ENCODE data around the gene TGFBR3L. TPM values are rescaled to one million over a fixed set of nuclear protein-coding genes. Genes with fewer than 3 reads are reported as not detected.

Gene TGFBR3L
- total and polyA plus RNA-seq, 2 of the 13 experiments (the other 11 are each of a cell fraction or from before 2014, with no cell fraction given) = 0.20 to 1.0 TPM

DNA sequence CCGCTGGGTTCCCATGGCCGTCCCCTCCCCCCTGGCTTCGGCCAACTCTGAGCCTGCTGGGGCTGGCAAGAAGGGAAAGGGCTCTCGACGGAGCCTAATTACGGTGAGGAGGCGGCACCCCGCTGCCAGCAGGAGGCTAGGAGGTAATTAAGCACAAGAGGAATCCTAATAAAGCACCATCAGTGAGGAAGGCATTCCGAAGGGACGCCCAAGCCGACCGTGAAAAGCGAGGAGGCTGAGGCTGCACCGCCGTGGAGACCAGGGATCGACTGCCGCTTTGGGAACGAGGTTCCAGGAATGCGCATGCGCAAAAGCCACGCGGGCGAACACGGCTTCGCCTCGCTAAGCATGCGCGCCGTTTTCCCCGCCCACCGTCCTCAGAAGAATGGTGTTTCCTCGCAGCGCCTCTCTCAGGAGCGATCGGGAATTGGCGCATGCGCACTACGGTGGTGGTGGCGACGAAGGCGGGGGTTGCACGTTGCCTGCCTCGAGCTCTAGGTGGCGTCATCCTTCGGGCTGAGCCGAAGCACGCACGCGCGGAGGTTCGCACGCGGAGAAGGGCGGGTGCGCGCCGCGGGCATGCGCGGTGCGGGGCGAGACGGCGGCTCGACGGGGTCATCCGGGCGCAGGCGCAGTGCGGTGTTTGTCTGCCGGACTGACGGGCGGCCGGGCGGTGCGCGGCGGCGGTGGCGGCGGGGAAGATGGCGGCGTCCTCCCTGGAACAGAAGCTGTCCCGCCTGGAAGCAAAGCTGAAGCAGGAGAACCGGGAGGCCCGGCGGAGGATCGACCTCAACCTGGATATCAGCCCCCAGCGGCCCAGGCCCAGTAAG, 11.2 kb upstream of the TGFBR3L start, which contains the start of gene MAP2K7 (continued):
- TF ChIP-seq, protein P1, sequence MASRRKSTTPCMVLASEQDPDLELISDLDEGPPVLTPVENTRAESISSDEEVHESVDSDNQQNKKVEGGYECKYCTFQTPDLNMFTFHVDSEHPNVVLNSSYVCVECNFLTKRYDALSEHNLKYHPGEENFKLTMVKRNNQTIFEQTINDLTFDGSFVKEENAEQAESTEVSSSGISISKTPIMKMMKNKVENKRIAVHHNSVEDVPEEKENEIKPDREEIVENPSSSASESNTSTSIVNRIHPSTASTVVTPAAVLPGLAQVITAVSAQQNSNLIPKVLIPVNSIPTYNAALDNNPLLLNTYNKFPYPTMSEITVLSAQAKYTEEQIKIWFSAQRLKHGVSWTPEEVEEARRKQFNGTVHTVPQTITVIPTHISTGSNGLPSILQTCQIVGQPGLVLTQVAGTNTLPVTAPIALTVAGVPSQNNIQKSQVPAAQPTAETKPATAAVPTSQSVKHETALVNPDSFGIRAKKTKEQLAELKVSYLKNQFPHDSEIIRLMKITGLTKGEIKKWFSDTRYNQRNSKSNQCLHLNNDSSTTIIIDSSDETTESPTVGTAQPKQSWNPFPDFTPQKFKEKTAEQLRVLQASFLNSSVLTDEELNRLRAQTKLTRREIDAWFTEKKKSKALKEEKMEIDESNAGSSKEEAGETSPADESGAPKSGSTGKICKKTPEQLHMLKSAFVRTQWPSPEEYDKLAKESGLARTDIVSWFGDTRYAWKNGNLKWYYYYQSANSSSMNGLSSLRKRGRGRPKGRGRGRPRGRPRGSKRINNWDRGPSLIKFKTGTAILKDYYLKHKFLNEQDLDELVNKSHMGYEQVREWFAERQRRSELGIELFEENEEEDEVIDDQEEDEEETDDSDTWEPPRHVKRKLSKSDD (CRISPR knock-in tag; IDR thresholded peaks at IDR 0.05; ENCODE audit: low read depth) = peak; percentile 19; the same call in 1 of the 2 replicates
- TF ChIP-seq NR2C2 (CRISPR knock-in tag; IDR thresholded peaks at IDR 0.05; ENCODE audit: borderline replicate concordance) = peak; percentile 85
- TF ChIP-seq, protein P2, sequence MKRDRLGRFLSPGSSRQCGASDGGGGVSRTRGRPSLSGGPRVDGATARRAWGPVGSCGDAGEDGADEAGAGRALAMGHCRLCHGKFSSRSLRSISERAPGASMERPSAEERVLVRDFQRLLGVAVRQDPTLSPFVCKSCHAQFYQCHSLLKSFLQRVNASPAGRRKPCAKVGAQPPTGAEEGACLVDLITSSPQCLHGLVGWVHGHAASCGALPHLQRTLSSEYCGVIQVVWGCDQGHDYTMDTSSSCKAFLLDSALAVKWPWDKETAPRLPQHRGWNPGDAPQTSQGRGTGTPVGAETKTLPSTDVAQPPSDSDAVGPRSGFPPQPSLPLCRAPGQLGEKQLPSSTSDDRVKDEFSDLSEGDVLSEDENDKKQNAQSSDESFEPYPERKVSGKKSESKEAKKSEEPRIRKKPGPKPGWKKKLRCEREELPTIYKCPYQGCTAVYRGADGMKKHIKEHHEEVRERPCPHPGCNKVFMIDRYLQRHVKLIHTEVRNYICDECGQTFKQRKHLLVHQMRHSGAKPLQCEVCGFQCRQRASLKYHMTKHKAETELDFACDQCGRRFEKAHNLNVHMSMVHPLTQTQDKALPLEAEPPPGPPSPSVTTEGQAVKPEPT (CRISPR knock-in tag; IDR thresholded peaks at IDR 0.05; ENCODE audit: low read depth) = no peak; the same call in 1 of the 2 replicates
- TF ChIP-seq ZNF546 (CRISPR knock-in tag; conservative IDR thresholded peaks at IDR 0.05) = peak; percentile 57
- TF ChIP-seq, protein P3, sequence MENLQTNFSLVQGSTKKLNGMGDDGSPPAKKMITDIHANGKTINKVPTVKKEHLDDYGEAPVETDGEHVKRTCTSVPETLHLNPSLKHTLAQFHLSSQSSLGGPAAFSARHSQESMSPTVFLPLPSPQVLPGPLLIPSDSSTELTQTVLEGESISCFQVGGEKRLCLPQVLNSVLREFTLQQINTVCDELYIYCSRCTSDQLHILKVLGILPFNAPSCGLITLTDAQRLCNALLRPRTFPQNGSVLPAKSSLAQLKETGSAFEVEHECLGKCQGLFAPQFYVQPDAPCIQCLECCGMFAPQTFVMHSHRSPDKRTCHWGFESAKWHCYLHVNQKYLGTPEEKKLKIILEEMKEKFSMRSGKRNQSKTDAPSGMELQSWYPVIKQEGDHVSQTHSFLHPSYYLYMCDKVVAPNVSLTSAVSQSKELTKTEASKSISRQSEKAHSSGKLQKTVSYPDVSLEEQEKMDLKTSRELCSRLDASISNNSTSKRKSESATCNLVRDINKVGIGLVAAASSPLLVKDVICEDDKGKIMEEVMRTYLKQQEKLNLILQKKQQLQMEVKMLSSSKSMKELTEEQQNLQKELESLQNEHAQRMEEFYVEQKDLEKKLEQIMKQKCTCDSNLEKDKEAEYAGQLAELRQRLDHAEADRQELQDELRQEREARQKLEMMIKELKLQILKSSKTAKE (CRISPR knock-in tag; IDR thresholded peaks at IDR 0.05; ENCODE audit: borderline replicate concordance) = no peak; the same call in 1 of the 2 replicates
- no peak for TF ChIP-seq ZNF24 (IDR thresholded peaks at IDR 0.05)
- TF ChIP-seq SRSF9 (IDR thresholded peaks at IDR 0.05; ENCODE audit: borderline replicate concordance, insufficient read depth, low read depth, low read length, poor library complexity, severe bottlenecking) = no peak
- TF ChIP-seq HMG20B (CRISPR knock-in tag; conservative IDR thresholded peaks at IDR 0.05) = no peak
- TF ChIP-seq, protein P4, sequence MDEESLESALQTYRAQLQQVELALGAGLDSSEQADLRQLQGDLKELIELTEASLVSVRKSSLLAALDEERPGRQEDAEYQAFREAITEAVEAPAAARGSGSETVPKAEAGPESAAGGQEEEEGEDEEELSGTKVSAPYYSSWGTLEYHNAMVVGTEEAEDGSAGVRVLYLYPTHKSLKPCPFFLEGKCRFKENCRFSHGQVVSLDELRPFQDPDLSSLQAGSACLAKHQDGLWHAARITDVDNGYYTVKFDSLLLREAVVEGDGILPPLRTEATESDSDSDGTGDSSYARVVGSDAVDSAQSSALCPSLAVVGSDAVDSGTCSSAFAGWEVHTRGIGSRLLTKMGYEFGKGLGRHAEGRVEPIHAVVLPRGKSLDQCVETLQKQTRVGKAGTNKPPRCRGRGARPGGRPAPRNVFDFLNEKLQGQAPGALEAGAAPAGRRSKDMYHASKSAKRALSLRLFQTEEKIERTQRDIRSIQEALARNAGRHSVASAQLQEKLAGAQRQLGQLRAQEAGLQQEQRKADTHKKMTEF (CRISPR knock-in tag; IDR thresholded peaks at IDR 0.05) = peak; percentile 90; the same call in 1 of the 2 replicates
- TF ChIP-seq, protein P5, sequence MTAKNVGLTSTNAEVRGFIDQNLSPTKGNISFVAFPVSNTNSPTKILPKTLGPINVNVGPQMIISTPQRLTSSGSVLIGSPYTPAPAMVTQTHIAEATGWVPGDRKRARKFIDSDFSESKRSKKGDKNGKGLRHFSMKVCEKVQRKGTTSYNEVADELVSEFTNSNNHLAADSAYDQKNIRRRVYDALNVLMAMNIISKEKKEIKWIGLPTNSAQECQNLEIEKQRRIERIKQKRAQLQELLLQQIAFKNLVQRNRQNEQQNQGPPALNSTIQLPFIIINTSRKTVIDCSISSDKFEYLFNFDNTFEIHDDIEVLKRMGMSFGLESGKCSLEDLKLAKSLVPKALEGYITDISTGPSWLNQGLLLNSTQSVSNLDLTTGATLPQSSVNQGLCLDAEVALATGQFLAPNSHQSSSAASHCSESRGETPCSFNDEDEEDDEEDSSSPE (CRISPR knock-in tag; IDR thresholded peaks at IDR 0.05) = peak; percentile 93
- no peak for TF ChIP-seq POGZ (CRISPR knock-in tag; IDR thresholded peaks at IDR 0.05)
- TF ChIP-seq, protein P6, sequence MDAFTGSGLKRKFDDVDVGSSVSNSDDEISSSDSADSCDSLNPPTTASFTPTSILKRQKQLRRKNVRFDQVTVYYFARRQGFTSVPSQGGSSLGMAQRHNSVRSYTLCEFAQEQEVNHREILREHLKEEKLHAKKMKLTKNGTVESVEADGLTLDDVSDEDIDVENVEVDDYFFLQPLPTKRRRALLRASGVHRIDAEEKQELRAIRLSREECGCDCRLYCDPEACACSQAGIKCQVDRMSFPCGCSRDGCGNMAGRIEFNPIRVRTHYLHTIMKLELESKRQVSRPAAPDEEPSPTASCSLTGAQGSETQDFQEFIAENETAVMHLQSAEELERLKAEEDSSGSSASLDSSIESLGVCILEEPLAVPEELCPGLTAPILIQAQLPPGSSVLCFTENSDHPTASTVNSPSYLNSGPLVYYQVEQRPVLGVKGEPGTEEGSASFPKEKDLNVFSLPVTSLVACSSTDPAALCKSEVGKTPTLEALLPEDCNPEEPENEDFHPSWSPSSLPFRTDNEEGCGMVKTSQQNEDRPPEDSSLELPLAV (CRISPR knock-in tag; conservative IDR thresholded peaks at IDR 0.05; ENCODE audit: low read depth) = no peak
- peak; percentile 91 for TF ChIP-seq ARNTL (CRISPR knock-in tag; IDR thresholded peaks at IDR 0.05)
- no peak for TF ChIP-seq PTBP1 (IDR thresholded peaks at IDR 0.05; ENCODE audit: low read depth, low read length, poor library complexity, severe bottlenecking)
- TF ChIP-seq MZF1 (CRISPR knock-in tag; IDR thresholded peaks at IDR 0.05; ENCODE audit: borderline replicate concordance) = no peak
- TF ChIP-seq FOXP1 (IDR thresholded peaks at IDR 0.05) = no peak
- no peak for TF ChIP-seq FOXP1 (CRISPR knock-in tag; IDR thresholded peaks at IDR 0.05)

All from HepG2 (cell line).